SK-N-SH (cell line): Measurements from ENCODE around the gene DNTT. TPM values are rescaled to one million over a fixed set of nuclear protein-coding genes. Genes with fewer than 3 reads are reported as not detected.

Source experiments
- CTCF ChIA-PET: fragments of 300-600, 350-600 bp; formaldehyde crosslinking; extraction: SDS; loops from one replicate; lab custom pipeline; 2021; lab: Yijun Ruan, JAX
- POLR2A ChIA-PET: fragments of 350-600 bp; sonication (Branson Sonifier 250); formaldehyde crosslinking; extraction: SDS; loops from one replicate; lab custom pipeline; 2020; ENCODE audit warnings: antibody characterized with exemption, inconsistent platforms; lab: Yijun Ruan, JAX
- DNase-seq: peaks from one replicate; pipeline ENCODE4 v3.0.0; 2012
- H2AFZ ChIP-seq: fragments of 200-600 bp; sonication (generic); 2 replicates; pipeline ENCODE4 v1.8.1; 2016; ENCODE audit warnings: antibody characterized with exemption, mild to moderate bottlenecking, low read depth
- H3F3A ChIP-seq: fragments of 200-600 bp; sonication (generic); replicated peaks from 2 replicates; pipeline ENCODE3; 2016; ENCODE audit warnings: antibody characterized with exemption, mild to moderate bottlenecking; ENCODE audit not compliant: insufficient read depth
- H3K27ac ChIP-seq, 2 experiments: fragments of 200-500 bp in 1 of 2; fragments of 200-600 bp in 1 of 2; sonication (Bioruptor generic) in 1 of 2; sonication (generic), shearing (Covaris generic) in 1 of 2; 2 replicates each; pipeline versions ENCODE4 v1.5.1 to v1.6.1; 2014 to 2016; ENCODE audit warnings: low read depth in 2 of 2, inconsistent platforms in 1 of 2, low read length in 1 of 2, mild to moderate bottlenecking in 1 of 2, mixed read lengths in 1 of 2
- H3K27me3 ChIP-seq: fragments of 200-600 bp; sonication (generic), shearing (Covaris generic); 2 replicates; pipeline ENCODE4 v1.6.1; 2016; ENCODE audit warnings: mixed run types; ENCODE audit not compliant: insufficient read depth
- H3K36me3 ChIP-seq, 2 experiments: fragments of 200-500 bp in 1 of 2; fragments of 200-600 bp in 1 of 2; sonication (Bioruptor generic) in 1 of 2; sonication (generic) in 1 of 2; replicated peaks in 1 of 2; 2 replicates each; pipeline versions ENCODE3 to v1.5.1; 2014 to 2016; ENCODE audit warnings: low read length in 1 of 2, mild to moderate bottlenecking in 1 of 2; ENCODE audit not compliant: insufficient read depth in 2 of 2, control insufficient read depth in 1 of 2
- H3K4me1 ChIP-seq, 2 experiments: fragments of 200-500 bp in 1 of 2; fragments of 200-600 bp in 1 of 2; sonication (Bioruptor generic) in 1 of 2; sonication (generic), shearing (Covaris generic) in 1 of 2; 2 replicates each; pipeline versions ENCODE4 v1.5.1 to v1.6.1; 2014 to 2016; ENCODE audit warnings: low read depth in 1 of 2, low read length in 1 of 2, mixed run types in 1 of 2; ENCODE audit not compliant: insufficient read depth in 2 of 2, control insufficient read depth in 1 of 2
- H3K4me2 ChIP-seq: fragments of 200-600 bp; sonication (generic), shearing (Covaris generic); 2 replicates; pipeline ENCODE4 v1.6.1; 2017; ENCODE audit warnings: mixed run types
- H3K4me3 ChIP-seq, 2 experiments: fragments of 200-500 bp in 1 of 2; fragments of 200-600 bp in 1 of 2; sonication (Bioruptor generic) in 1 of 2; sonication (generic), shearing (Covaris generic) in 1 of 2; 2 replicates each; pipeline versions ENCODE4 v1.5.1 to v1.8.1; 2014 to 2016; ENCODE audit warnings: low read depth in 2 of 2, inconsistent platforms in 1 of 2, low read length in 1 of 2, mild to moderate bottlenecking in 1 of 2, mixed read lengths in 1 of 2, moderate library complexity in 1 of 2
- H3K79me2 ChIP-seq: fragments of 200-600 bp; sonication (generic); 2 replicates; pipeline ENCODE4 v1.8.1; 2017; ENCODE audit warnings: mild to moderate bottlenecking; ENCODE audit not compliant: insufficient read depth
- H3K9ac ChIP-seq: fragments of 200-600 bp; sonication (generic); 2 replicates; pipeline ENCODE4 v1.6.1; 2017; ENCODE audit warnings: mixed run types
- H3K9me2 ChIP-seq: fragments of 200-600 bp; sonication (generic); 2 replicates; pipeline ENCODE4 v1.6.1; 2017; ENCODE audit warnings: mixed run types
- H3K9me3 ChIP-seq: fragments of 200-600 bp; sonication (generic); 2 replicates; pipeline ENCODE4 v1.6.1; 2017; ENCODE audit warnings: mixed run types, mild to moderate bottlenecking, moderate library complexity
- H4K20me1 ChIP-seq: fragments of 200-600 bp; sonication (generic); 2 replicates; pipeline ENCODE4 v1.6.1; 2017; ENCODE audit warnings: mild to moderate bottlenecking, mixed run types; ENCODE audit not compliant: insufficient read depth
- FOXM1 ChIP-seq: IDR thresholded peaks from 2 replicates; pipeline ENCODE4 v1.4.0; 2012; ENCODE audit warnings: low read depth, mild to moderate bottlenecking
- GABPA ChIP-seq: IDR thresholded peaks from 2 replicates; pipeline ENCODE4 v1.4.0; 2012; ENCODE audit warnings: low read depth, mild to moderate bottlenecking
- JUND ChIP-seq: IDR thresholded peaks from 2 replicates; pipeline ENCODE4 v1.4.0; 2012
- MEF2A ChIP-seq: IDR thresholded peaks from 2 replicates; pipeline ENCODE4 v1.4.0; 2012; ENCODE audit warnings: low read depth, borderline replicate concordance
- MXI1 ChIP-seq: IDR thresholded peaks from 2 replicates; pipeline ENCODE4 v1.6.1; 2012; ENCODE audit warnings: mild to moderate bottlenecking, low read depth, low read length, improper control_type of control experiment
- NRF1 ChIP-seq: IDR thresholded peaks from 2 replicates; pipeline ENCODE4 v1.6.1; 2012; ENCODE audit warnings: low read depth, mild to moderate bottlenecking, low read length
- RCOR1 ChIP-seq: fragments of 150-350 bp; IDR thresholded peaks from 2 replicates; pipeline ENCODE4 v1.6.1; 2017; ENCODE audit warnings: antibody characterized with exemption, low read length
- REST ChIP-seq: IDR thresholded peaks from 2 replicates; pipeline ENCODE4 v1.6.1; 2012; ENCODE audit warnings: mild to moderate bottlenecking, low read depth, low read length, moderate library complexity
- RXRA ChIP-seq: IDR thresholded peaks from 2 replicates; pipeline ENCODE4 v1.4.0; 2012; ENCODE audit warnings: low read depth, mild to moderate bottlenecking, borderline replicate concordance
- SIN3A ChIP-seq: IDR thresholded peaks from 2 replicates; pipeline ENCODE4 v1.6.1; 2012; ENCODE audit warnings: low read depth, mild to moderate bottlenecking, low read length, moderate library complexity, borderline replicate concordance
- TEAD4 ChIP-seq: IDR thresholded peaks from 2 replicates; pipeline ENCODE4 v1.4.0; 2012; ENCODE audit warnings: mild to moderate bottlenecking, borderline replicate concordance; ENCODE audit not compliant: insufficient read depth
- USF1 ChIP-seq: IDR thresholded peaks from 2 replicates; pipeline ENCODE4 v1.4.0; 2012; ENCODE audit warnings: low read depth, borderline replicate concordance
- WGBS: methylation state at CpG from one replicate; pipeline ENCODE4 v1.1.6; 2017; ENCODE audit warnings: low lambda C conversion rate; 5-methylcytosine and 5-hydroxymethylcytosine counted together
- polyA plus RNA-seq, 3 experiments: library from polyadenylated mRNA; depleted of rRNA; stranded (reverse); fragments of >200 nt; gene quantifications; 2 replicates each; pipeline ENCODE4 v1.2.3, GENCODE V29; 2012

DNTT gene
- polyA plus RNA-seq, 1 of the 3 experiments (the other 2 are of a cell fraction): not detected

DNA sequence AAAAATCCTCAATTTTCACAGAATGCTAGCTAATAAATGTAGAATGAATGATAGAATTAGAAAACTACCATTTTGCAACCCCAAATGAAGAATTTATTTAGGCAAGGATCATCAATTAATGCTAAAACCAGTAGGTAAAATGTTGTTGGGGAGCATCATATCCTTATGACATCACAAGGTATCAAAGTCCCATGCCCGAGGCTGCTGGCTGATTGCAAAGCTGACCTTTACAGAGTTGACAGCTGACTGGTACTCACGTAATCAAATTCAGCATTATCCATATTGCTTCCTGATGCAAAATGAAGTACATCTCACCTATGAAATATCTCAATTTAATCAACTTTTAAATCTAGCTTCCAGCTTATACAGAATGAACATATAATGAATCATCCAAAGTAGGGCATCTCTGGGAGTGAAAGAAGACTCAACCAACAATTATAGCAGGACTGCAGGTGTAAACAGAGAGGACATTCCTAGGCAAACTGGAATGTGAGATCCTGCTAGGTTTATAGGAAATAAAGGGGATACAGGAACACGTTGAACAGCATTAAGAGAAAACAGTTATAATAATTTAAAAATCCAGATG, 22.7 kb upstream of the DNTT start (continued):
- TF ChIP-seq GABPA (no peak), JUND (no peak), SIN3A (no peak), USF1 (no peak), REST (no peak), TEAD4 (no peak), RCOR1 (no peak)

- Histone ChIP-seq H3F3A (no peaks in the 10 kb centered on the region), H3K27ac (no peak overlapping the region), H3K79me2 (no peaks in the 10 kb centered on the region), H3K27me3 (no peaks in the 10 kb centered on the region), H4K20me1 (no peaks in the 10 kb centered on the region), H3K9me2 (no peaks in the 10 kb centered on the region), H2AFZ (no peak overlapping the region), H3K36me3 (no peaks in the 10 kb centered on the region), H3K9me3 (no peaks in the 10 kb centered on the region), H3K4me1 (peaks cover 0 to 2% of the 10 kb centered on the region in 2 experiments; a peak in 2 of 4 replicates), H3K9ac (no peak overlapping the region), H3K4me2 (no peak overlapping the region), H3K4me3 (no peak overlapping the region)
- no peak for DNase-seq
- ChIA-PET POLR2A (no interaction called here), CTCF (interaction anchor here (1.1 to 2.1 kb wide), 2 partner anchors 11 to 12 kb away, joined by 3 to 5 read pairs; no protein-coding TSS in a partner anchor)
- no peak for TF ChIP-seq SIN3A
- TF ChIP-seq RXRA: no peak
- no peak for TF ChIP-seq FOXM1
- no peak for TF ChIP-seq MXI1
- TF ChIP-seq TEAD4: no peak
- TF ChIP-seq JUND: no peak
- no peak for TF ChIP-seq REST
- no peak for TF ChIP-seq NRF1
- no peak for TF ChIP-seq RCOR1
- TF ChIP-seq MEF2A: no peak
- WGBS: 19% methylated on average over 2 of the region's 2 CpGs
These were observed 20.9 kb upstream of the DNTT start for GRCh38 chr10:96283351-96283750.
